Smooth muscle cell (in vitro differentiated cells): Measurements from ENCODE around the gene ZNF334. TPM values are rescaled to one million over a fixed set of nuclear protein-coding genes. Genes with fewer than 3 reads are reported as not detected.

Experiments
- DNase-seq: peaks from one replicate; lab custom pipeline; 2025; ENCODE audit not compliant: unreplicated experiment; lab: John Stamatoyannopoulos, UW
- H2AFZ ChIP-seq: fragments of 200-600 bp; sonication (generic); 2 replicates; pipeline ENCODE4 v1.6.0; 2016; ENCODE audit warnings: antibody characterized with exemption, low read depth, mild to moderate bottlenecking
- H3F3A ChIP-seq: fragments of 200-600 bp; sonication (generic); 2 replicates; pipeline ENCODE4 v1.6.0; 2017; ENCODE audit warnings: antibody characterized with exemption, low read depth
- H3K27ac ChIP-seq: fragments of 200-600 bp; sonication (generic); 2 replicates; pipeline ENCODE4 v1.5.1; 2016; ENCODE audit warnings: low read depth, mild to moderate bottlenecking
- H3K27me3 ChIP-seq: fragments of 200-600 bp; sonication (generic); 2 replicates; pipeline ENCODE4 v1.6.1; 2016; ENCODE audit warnings: low read depth, mild to moderate bottlenecking
- H3K36me3 ChIP-seq: fragments of 200-600 bp; sonication (generic); 2 replicates; pipeline ENCODE4 v1.5.1; 2016; ENCODE audit warnings: low read depth
- H3K4me1 ChIP-seq: fragments of 200-600 bp; sonication (generic); 2 replicates; pipeline ENCODE4 v1.5.1; 2016; ENCODE audit warnings: low read depth
- H3K4me2 ChIP-seq: fragments of 200-600 bp; sonication (generic); 2 replicates; pipeline ENCODE4 v1.6.0; 2016; ENCODE audit warnings: mild to moderate bottlenecking
- H3K4me3 ChIP-seq: fragments of 200-600 bp; sonication (generic); 2 replicates; pipeline ENCODE4 v1.5.1; 2016; ENCODE audit warnings: mild to moderate bottlenecking
- H3K79me2 ChIP-seq: fragments of 200-600 bp; sonication (generic); 2 replicates; pipeline ENCODE4 v1.6.0; 2016; ENCODE audit warnings: low read depth, mild to moderate bottlenecking
- H3K9ac ChIP-seq: fragments of 200-600 bp; sonication (generic); 2 replicates; pipeline ENCODE4 v1.6.0; 2016; ENCODE audit warnings: low read depth
- H3K9me3 ChIP-seq: fragments of 200-600 bp; sonication (generic); replicated peaks from 2 replicates; pipeline ENCODE4 v1.5.1; 2016; ENCODE audit warnings: low read depth
- H4K20me1 ChIP-seq: fragments of 200-600 bp; sonication (generic); 2 replicates; pipeline ENCODE4 v1.6.0; 2016; ENCODE audit warnings: low read depth
- CTCF ChIP-seq: fragments of 200-600 bp; sonication (generic); IDR thresholded peaks from 2 replicates; pipeline ENCODE4 v1.5.1; 2017; ENCODE audit warnings: borderline replicate concordance, mild to moderate bottlenecking, antibody characterized with exemption; ENCODE audit not compliant: insufficient read depth, poor library complexity, severe bottlenecking
- WGBS: methylation state at CpG from one replicate; pipeline ENCODE4 v1.1.7; 2016; ENCODE audit warnings: low lambda C conversion rate; 5-methylcytosine and 5-hydroxymethylcytosine counted together
- polyA plus RNA-seq: library from polyadenylated mRNA; unstranded; fragments of >200 nt; fragmentation: Nextera tagmentation; extraction: Ambion mirVana; gene quantifications from 2 replicates; pipeline ENCODE4 v1.2.1, GENCODE V29; 2016
- total RNA-seq: library from RNA; depleted of rRNA; stranded (reverse); fragments of >200 nt; gene quantifications from 2 replicates; pipeline ENCODE4 v1.2.3, GENCODE V29; 2014

Gene ZNF334
- total and polyA plus RNA-seq, 2 experiments from 2014 or later, result 3.7 to 10.3 TPM

GRCh38 chr20:46546936-46547335 lies 33.6 kb upstream of the ZNF334 start:
- H3F3A ChIP-seq, result no peaks in the 10 kb centered on the region
- no peak overlapping the region for H3K9ac ChIP-seq
- no peak overlapping the region for H3K4me3 ChIP-seq
- H3K4me1 ChIP-seq, result no peaks in the 10 kb centered on the region
- no peak overlapping the region for H3K27ac ChIP-seq
- TF ChIP-seq CTCF, result no peak
- H3K27me3 ChIP-seq, result no peaks in the 10 kb centered on the region
- no peak for DNase-seq
- no peaks in the 10 kb centered on the region for H4K20me1 ChIP-seq
- H3K4me2 ChIP-seq, result no peak overlapping the region
- no peaks in the 10 kb centered on the region for H3K36me3 ChIP-seq
- no peaks in the 10 kb centered on the region for H3K9me3 ChIP-seq
- no peak overlapping the region for H2AFZ ChIP-seq
- WGBS, result 89% methylated on average over 6 of the region's 6 CpGs
- H3K79me2 ChIP-seq, result no peaks in the 10 kb centered on the region

GRCh38 chr20:46546298-46546697 lies 32.9 kb upstream of the ZNF334 start:
- no peak overlapping the region for H3K27ac ChIP-seq
- H3K27me3 ChIP-seq, result no peaks in the 10 kb centered on the region
- no peaks in the 10 kb centered on the region for H4K20me1 ChIP-seq
- TF ChIP-seq CTCF, result no peak
- no peak overlapping the region for H3K4me3 ChIP-seq
- H3K36me3 ChIP-seq, result no peaks in the 10 kb centered on the region
- H3K4me1 ChIP-seq, result no peaks in the 10 kb centered on the region
- H3K79me2 ChIP-seq, result no peaks in the 10 kb centered on the region
- 90% methylated on average over 3 of the region's 3 CpGs for WGBS
- no peak overlapping the region for H3K4me2 ChIP-seq
- H3K9ac ChIP-seq, result no peak overlapping the region
- H3F3A ChIP-seq, result no peaks in the 10 kb centered on the region
- DNase-seq, result no peak
- H3K9me3 ChIP-seq, result no peaks in the 10 kb centered on the region
- no peak overlapping the region for H2AFZ ChIP-seq

- TF ChIP-seq CTCF, result no peak
- Histone ChIP-seq H3K79me2 (no peaks in the 10 kb centered on the region), H3K36me3 (no peaks in the 10 kb centered on the region), H3F3A (no peaks in the 10 kb centered on the region), H4K20me1 (no peaks in the 10 kb centered on the region), H3K4me1 (no peaks in the 10 kb centered on the region), H3K27ac (no peak overlapping the region), H3K9ac (no peak overlapping the region), H3K4me3 (no peak overlapping the region), H3K4me2 (no peak overlapping the region), H2AFZ (no peak overlapping the region), H3K27me3 (no peaks in the 10 kb centered on the region), H3K9me3 (no peaks in the 10 kb centered on the region)
- no peak for DNase-seq
- 96% methylated on average over 9 of the region's 9 CpGs for WGBS
These were observed 32.4 kb upstream of the ZNF334 start for GRCh38 chr20:46545827-46546138.

GRCh38 chr20:46545077-46545826 lies 31.9 kb upstream of the ZNF334 start:
- Histone ChIP-seq H3K9me3 (no peaks in the 10 kb centered on the region), H3K79me2 (no peaks in the 10 kb centered on the region), H3K4me1 (no peaks in the 10 kb centered on the region), H3K27ac (no peak overlapping the region), H3K4me2 (no peak overlapping the region), H3K9ac (no peak overlapping the region), H3K4me3 (no peak overlapping the region), H4K20me1 (no peaks in the 10 kb centered on the region), H2AFZ (no peak overlapping the region), H3K27me3 (no peaks in the 10 kb centered on the region), H3F3A (no peaks in the 10 kb centered on the region), H3K36me3 (no peaks in the 10 kb centered on the region)
- no peak for TF ChIP-seq CTCF
- DNase-seq, result no peak
- 95% methylated on average over 14 of the region's 14 CpGs for WGBS
